ENCODE measurements around the gene RPL36AL. TPM values are rescaled to one million over a fixed set of nuclear protein-coding genes. Genes with fewer than 3 reads are reported as not detected.

Gene RPL36AL
- total and polyA plus RNA-seq, 3 donors from 2014 or later, result 102 to 193 (median 114) TPM

- Histone ChIP-seq H3K4me1 (no peaks in the 10 kb centered on the region), H3K27me3 (no peaks in the 10 kb centered on the region), H3K4me3 (no peak overlapping the region), H3K36me3 (ENCODE audit: low read depth, missing control alignments) (no peaks in the 10 kb centered on the region), H3K27ac (no peak overlapping the region), H3K9me3 (no peaks in the 10 kb centered on the region)
- TF ChIP-seq CTCF (IDR thresholded peaks at IDR 0.05), result no peak
- no peak for TF ChIP-seq POLR2A (IDR thresholded peaks at IDR 0.05)
- 88 to 89% methylated on average over 5 of the region's 5 CpGs for WGBS, 2 donors
- intact Hi-C loops (cut with DNase I; ENCODE audit: low total_unique reads), result no loop called here
- DNase-seq, result no peak
These were observed 46.4 kb downstream of the RPL36AL start for GRCh38 chr14:49574038-49574437.

GRCh38 chr14:49569281-49569680 is 51.1 kb downstream of the RPL36AL start:
- TF ChIP-seq CTCF (IDR thresholded peaks at IDR 0.05) (no peak), POLR2A (IDR thresholded peaks at IDR 0.05) (no peak)
- 84 to 86% methylated on average over 3 of the region's 3 CpGs for WGBS, 2 donors
- intact Hi-C loops (cut with DNase I; ENCODE audit: low total_unique reads), result no loop called here
- H3K4me1 ChIP-seq, result no peaks in the 10 kb centered on the region
- H3K4me3 ChIP-seq, result no peak overlapping the region
- DNase-seq, result no peak
- H3K9me3 ChIP-seq, result no peaks in the 10 kb centered on the region
- H3K36me3 ChIP-seq (ENCODE audit: low read depth, missing control alignments), result no peaks in the 10 kb centered on the region
- H3K27me3 ChIP-seq, result no peaks in the 10 kb centered on the region
- no peak overlapping the region for H3K27ac ChIP-seq

Small RNA genes lying within 50 kb of the gene (small RNA-seq; reads per million reads assigned to genes)
- gene AL139099.3, result 0 reads per million in 2 donors
- gene AL139099.4, result 0 reads per million in 2 donors
- gene RF00019, result 0 reads per million in 2 donors

Other genes with a start within 250 kb of the RPL36AL start
- gene RPS29, start 34.2 kb downstream of the RPL36AL start, total RNA-seq, result 1,000 to 10,000 TPM; 2,556 to 3,974 TPM
- gene RPS29, start 34.2 kb downstream of the RPL36AL start, polyA plus RNA-seq (ENCODE audit: insufficient read depth, low read depth, low replicate concordance), result 1,765 TPM
- 10 to 100 TPM; 23.8 to 35.8 TPM for gene LRR1, start 21.7 kb downstream of the RPL36AL start, total RNA-seq
- gene LRR1, start 21.7 kb downstream of the RPL36AL start, polyA plus RNA-seq (ENCODE audit: insufficient read depth, low read depth, low replicate concordance), result 85.7 TPM
- gene MGAT2, start 173 bp upstream of the RPL36AL start, total RNA-seq, result 10 to 100 TPM; 88.8 to 89.1 TPM
- 58.3 TPM for gene MGAT2, start 173 bp upstream of the RPL36AL start, polyA plus RNA-seq (ENCODE audit: insufficient read depth, low read depth, low replicate concordance)
- 10 to 100 TPM; 15.3 to 18.2 TPM for gene DNAAF2, start 14.6 kb upstream of the RPL36AL start, total RNA-seq
- 12.7 TPM for gene DNAAF2, start 14.6 kb upstream of the RPL36AL start, polyA plus RNA-seq (ENCODE audit: insufficient read depth, low read depth, low replicate concordance)
- 10 to 100 TPM in 1 of 2 donors, 1 to 10 TPM in 1; 9.0 to 13.4 TPM for gene POLE2, start 67.6 kb upstream of the RPL36AL start, total RNA-seq
- gene POLE2, start 67.6 kb upstream of the RPL36AL start, polyA plus RNA-seq (ENCODE audit: insufficient read depth, low read depth, low replicate concordance), result 8.2 TPM
- 10 to 100 TPM in 1 of 2 donors, 1 to 10 TPM in 1; 5.1 to 10.9 TPM for gene KLHDC1, start 72.5 kb upstream of the RPL36AL start, total RNA-seq
- 7.6 TPM for gene KLHDC1, start 72.5 kb upstream of the RPL36AL start, polyA plus RNA-seq (ENCODE audit: insufficient read depth, low read depth, low replicate concordance)
- gene KLHDC2, start 147.5 kb upstream of the RPL36AL start, total RNA-seq, result 10 to 100 TPM; 74.4 to 90.7 TPM
- 127 TPM for gene KLHDC2, start 147.5 kb upstream of the RPL36AL start, polyA plus RNA-seq (ENCODE audit: insufficient read depth, low read depth, low replicate concordance)
- gene NEMF, start 232.2 kb upstream of the RPL36AL start, total RNA-seq, result 10 to 100 TPM; 81.3 to 98.7 TPM
- gene NEMF, start 232.2 kb upstream of the RPL36AL start, polyA plus RNA-seq (ENCODE audit: insufficient read depth, low read depth, low replicate concordance), result 13.8 TPM

Data from testis (tissue), 3 donors.